Tibial artery (tissue), 4 donors: Measurements from ENCODE around the gene LIN52.

ENCODE experiments used
- DNase-seq, 2 donors: peaks; one replicate each; pipeline ENCODE4 v3.0.0-alpha.2; 2019
- H3K27ac ChIP-seq, 2 donors: fragments of 200-600 bp; sonication (generic) in 1 of 2; 1 replicate in 1 of 2; 2 replicates in 1 of 2; pipeline ENCODE4 v1.5.1; 2018 to 2019; ENCODE audit warnings: mild to moderate bottlenecking in 1 of 2
- H3K27me3 ChIP-seq, 2 donors: fragments of 200-600 bp; sonication (generic) in 1 of 2; one replicate each; pipeline versions ENCODE4 v1.5.1 to v1.6.0; 2016 to 2019
- H3K36me3 ChIP-seq, 3 donors: fragments of 200-600 bp; sonication (generic) in 2 of 3; one replicate each; pipeline ENCODE4 v1.5.1; 2016 to 2019; ENCODE audit warnings: mild to moderate bottlenecking in 2 of 3
- H3K4me1 ChIP-seq, 4 donors: fragments of 200-600 bp; sonication (generic) in 2 of 4; 1 replicate in 3 of 4; 2 replicates in 1 of 4; pipeline ENCODE4 v1.5.1; 2016 to 2019
- H3K4me3 ChIP-seq, 2 donors: fragments of 200-600 bp; sonication (generic) in 1 of 2; 1 replicate in 1 of 2; 2 replicates in 1 of 2; pipeline ENCODE4 v1.5.1; 2018 to 2019; ENCODE audit warnings: mild to moderate bottlenecking in 2 of 2
- H3K9me3 ChIP-seq, 3 donors: fragments of 200-600 bp; sonication (generic) in 1 of 3; one replicate each; pipeline ENCODE4 v1.5.1; 2016 to 2019
- intact Hi-C: fragments of 100-400 bp; cut with DNase I; formaldehyde crosslinking; loops from one replicate; pipeline ENCODE4 v1.15.0; 2023; ENCODE audit warnings: low total_unique reads
- TF ChIP-seq, protein P1 (sequence below), 2 experiments: fragments of 200-600 bp in 1 of 2; fragments of 450-650 bp in 1 of 2; IDR thresholded peaks; one replicate each; pipeline ENCODE4 v1.5.1; 2017 to 2019; ENCODE audit warnings: antibody characterized with exemption in 2 of 2, mild to moderate bottlenecking in 1 of 2, moderate library complexity in 1 of 2

The LIN52 gene

GRCh38 chr14:74245292-74245691 lies 160.5 kb downstream of the LIN52 start:
- intact Hi-C loops: no loop called here
- Histone ChIP-seq H3K4me1 (peaks cover 0 to 19% (median 16%) of the 10 kb centered on the region in 4 donors), H3K36me3 (no peaks in the 10 kb centered on the region), H3K9me3 (no peaks in the 10 kb centered on the region), H3K4me3 (no peak overlapping the region), H3K27ac (no peak overlapping the region), H3K27me3 (peaks cover 0 to 76% of the 10 kb centered on the region in 2 donors)
- no peak for DNase-seq
- TF ChIP-seq, protein P1, sequence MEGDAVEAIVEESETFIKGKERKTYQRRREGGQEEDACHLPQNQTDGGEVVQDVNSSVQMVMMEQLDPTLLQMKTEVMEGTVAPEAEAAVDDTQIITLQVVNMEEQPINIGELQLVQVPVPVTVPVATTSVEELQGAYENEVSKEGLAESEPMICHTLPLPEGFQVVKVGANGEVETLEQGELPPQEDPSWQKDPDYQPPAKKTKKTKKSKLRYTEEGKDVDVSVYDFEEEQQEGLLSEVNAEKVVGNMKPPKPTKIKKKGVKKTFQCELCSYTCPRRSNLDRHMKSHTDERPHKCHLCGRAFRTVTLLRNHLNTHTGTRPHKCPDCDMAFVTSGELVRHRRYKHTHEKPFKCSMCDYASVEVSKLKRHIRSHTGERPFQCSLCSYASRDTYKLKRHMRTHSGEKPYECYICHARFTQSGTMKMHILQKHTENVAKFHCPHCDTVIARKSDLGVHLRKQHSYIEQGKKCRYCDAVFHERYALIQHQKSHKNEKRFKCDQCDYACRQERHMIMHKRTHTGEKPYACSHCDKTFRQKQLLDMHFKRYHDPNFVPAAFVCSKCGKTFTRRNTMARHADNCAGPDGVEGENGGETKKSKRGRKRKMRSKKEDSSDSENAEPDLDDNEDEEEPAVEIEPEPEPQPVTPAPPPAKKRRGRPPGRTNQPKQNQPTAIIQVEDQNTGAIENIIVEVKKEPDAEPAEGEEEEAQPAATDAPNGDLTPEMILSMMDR (IDR thresholded peaks at IDR 0.05): no peak

DNA sequence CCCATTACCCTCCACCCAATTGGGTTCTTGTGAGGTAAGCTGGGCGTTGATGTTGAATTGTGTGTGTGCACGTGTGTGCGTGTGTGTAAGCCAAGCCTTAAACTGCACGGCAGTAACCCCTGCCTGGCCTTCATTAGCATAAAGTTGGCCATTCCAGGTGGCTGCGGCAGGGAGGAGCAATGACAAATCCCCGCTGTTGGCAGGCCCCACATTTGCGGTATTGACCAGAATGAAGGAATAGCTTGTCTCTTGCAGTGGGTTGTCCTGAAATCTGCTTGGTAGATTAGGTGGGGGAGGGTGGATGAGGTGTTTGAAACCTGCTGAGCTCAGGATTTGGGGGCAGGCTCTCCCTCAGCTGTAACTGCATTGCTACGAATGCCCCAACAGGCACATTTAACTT lies 161.8 kb downstream of the LIN52 start:
- Histone ChIP-seq H3K27ac (no peak overlapping the region), H3K27me3 (peaks cover 0 to 66% of the 10 kb centered on the region in 2 donors), H3K4me1 (peaks cover 0 to 11% (median 4%) of the 10 kb centered on the region in 4 donors), H3K4me3 (no peak overlapping the region), H3K9me3 (no peaks in the 10 kb centered on the region), H3K36me3 (no peaks in the 10 kb centered on the region)
- TF ChIP-seq, protein P1 (IDR thresholded peaks at IDR 0.05): no peak
- no peak for DNase-seq
- intact Hi-C loops: no loop called here

DNA sequence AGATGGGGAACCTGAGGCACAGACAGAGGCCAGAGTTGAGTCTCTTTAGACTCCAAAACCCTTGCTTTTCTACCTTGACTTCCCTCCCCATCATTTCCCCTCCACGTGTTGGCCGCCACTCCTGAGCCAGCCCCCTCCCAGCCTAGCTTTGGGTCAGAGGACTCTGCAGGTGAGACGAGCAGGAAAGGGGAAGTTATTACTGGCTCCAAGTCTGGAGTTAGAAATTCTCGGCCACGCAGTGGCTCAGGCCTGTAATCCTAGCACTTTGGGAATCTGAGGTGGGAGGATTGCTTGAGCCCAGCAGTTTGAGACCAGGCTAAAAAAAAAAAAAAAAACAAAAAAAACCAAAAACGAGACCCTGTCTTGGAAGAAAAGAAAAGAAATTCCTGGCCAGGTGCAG lies 163.3 kb downstream of the LIN52 start:
- no peak overlapping the region for H3K4me3 ChIP-seq
- DNase-seq: no peak
- intact Hi-C loops: no loop called here
- H3K4me1 ChIP-seq: peaks cover 0 to 5% (median 1%) of the 10 kb centered on the region in 4 donors
- H3K27ac ChIP-seq: no peak overlapping the region
- no peaks in the 10 kb centered on the region for H3K36me3 ChIP-seq
- H3K27me3 ChIP-seq: peaks cover 0 to 59% of the 10 kb centered on the region in 2 donors
- no peaks in the 10 kb centered on the region for H3K9me3 ChIP-seq
- TF ChIP-seq, protein P1 (IDR thresholded peaks at IDR 0.05): no peak

DNA sequence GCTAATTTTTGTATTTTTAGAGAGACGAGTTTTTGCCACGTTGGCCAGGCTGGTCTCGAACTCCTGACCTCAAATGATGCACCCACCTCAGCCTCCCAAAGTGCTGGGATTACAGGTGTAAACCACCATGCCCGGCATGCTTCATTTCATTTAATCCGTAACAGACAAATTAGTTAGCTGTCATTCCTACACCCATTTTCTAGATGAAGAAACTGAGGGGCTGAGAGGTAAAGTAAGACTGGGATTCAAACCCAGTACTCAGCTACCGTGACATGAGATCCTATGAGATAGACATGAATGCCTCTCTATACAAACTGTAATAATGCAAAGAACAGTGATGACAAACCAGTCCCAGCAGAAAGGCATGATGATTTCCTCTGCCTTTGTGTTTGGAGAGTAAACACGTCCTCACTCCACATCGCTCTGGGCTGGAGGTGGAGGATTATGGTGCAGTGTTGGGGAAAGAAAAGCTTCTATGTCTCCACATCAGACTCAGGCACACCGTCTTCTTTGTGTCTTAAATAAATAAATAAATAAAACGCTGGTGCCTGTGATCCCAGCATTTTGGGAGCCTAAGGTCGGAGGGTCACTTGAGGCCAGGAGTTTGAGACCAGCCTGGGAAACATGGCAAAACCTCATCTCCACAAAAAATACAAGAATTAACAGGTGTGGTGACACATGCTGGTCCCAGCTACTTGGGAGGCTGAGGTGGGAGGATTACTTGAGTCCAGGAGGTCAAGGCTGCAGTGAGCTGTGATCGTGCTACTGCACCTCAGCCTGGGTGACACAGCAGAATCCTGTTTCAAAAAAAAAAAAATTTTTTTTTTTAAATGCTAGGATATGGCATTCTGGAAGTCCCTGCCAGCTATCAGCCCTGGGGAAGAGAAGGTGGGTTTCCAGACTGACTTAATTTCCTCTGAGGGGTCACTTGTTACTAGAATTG lies 164.9 kb downstream of the LIN52 start:
- Histone ChIP-seq H3K27ac (no peak overlapping the region), H3K36me3 (no peaks in the 10 kb centered on the region), H3K9me3 (no peaks in the 10 kb centered on the region), H3K27me3 (peaks cover 0 to 53% of the 10 kb centered on the region in 2 donors), H3K4me1 (peaks cover 0 to 5% (median 1%) of the 10 kb centered on the region in 4 donors), H3K4me3 (no peak overlapping the region)
- intact Hi-C loops: loop anchor here (5.0 kb wide), 1 partner anchor 137 kb away; no protein-coding TSS in a partner anchor
- DNase-seq: no peak
- TF ChIP-seq, protein P1 (IDR thresholded peaks at IDR 0.05): no peak
